Omental fat pad (tissue), 4 donors: ENCODE data around the gene SCD5. TPM values are rescaled to one million over a fixed set of nuclear protein-coding genes. Genes with fewer than 3 reads are reported as not detected.

ENCODE experiments used
- ATAC-seq: fragments of 150-250 bp; one replicate; pipeline ENCODE4 v1.9.1; 2016; ENCODE audit warnings: mild to moderate bottlenecking, moderate library complexity; ENCODE audit not compliant: low FRiP score
- DNase-seq: peaks from one replicate; pipeline ENCODE4 v3.0.0-alpha.2; 2019; ENCODE audit warnings: low spot score
- CTCF ChIP-seq, 3 donors: fragments of 450-650 bp; IDR thresholded peaks; one replicate each; pipeline ENCODE4 v1.5.1; 2016 to 2017; ENCODE audit warnings: antibody characterized with exemption in 3 of 3, mild to moderate bottlenecking in 3 of 3, moderate library complexity in 2 of 3
- total RNA-seq, 4 donors: library from RNA; depleted of rRNA; stranded (reverse); fragments of >200 nt; gene quantifications; one replicate each; pipeline ENCODE4 v1.1.0, GENCODE V29; 2016

The SCD5 gene
- total RNA-seq, 4 donors from 2014 or later, result 6.7 to 19.9 (median 13.5) TPM

- DNase-seq (no peak), ATAC-seq (no peak)
- TF ChIP-seq CTCF (IDR thresholded peaks at IDR 0.05), result no peak
These were observed 33.5 kb downstream of the SCD5 start for GRCh38 chr4:82765134-82765533.

GRCh38 chr4:82761229-82761628 lies 37.4 kb downstream of the SCD5 start:
- no peak for ATAC-seq
- no peak for DNase-seq
- TF ChIP-seq CTCF (IDR thresholded peaks at IDR 0.05), result no peak

- no peak for ATAC-seq
- no peak for DNase-seq
- TF ChIP-seq CTCF (IDR thresholded peaks at IDR 0.05), result no peak
These were observed 39.6 kb downstream of the SCD5 start for GRCh38 chr4:82758701-82759685.

- TF ChIP-seq CTCF (IDR thresholded peaks at IDR 0.05), result no peak
- ATAC-seq (no peak), DNase-seq (no peak)
These were observed 42.5 kb downstream of the SCD5 start for GRCh38 chr4:82756061-82756460.

- ATAC-seq (no peak), DNase-seq (no peak)
- TF ChIP-seq CTCF (IDR thresholded peaks at IDR 0.05), result no peak
These were observed 42.9 kb downstream of the SCD5 start for GRCh38 chr4:82755650-82756049.

GRCh38 chr4:82754513-82755165 lies 44.0 kb downstream of the SCD5 start:
- DNase-seq, result no peak
- ATAC-seq, result no peak
- no peak for TF ChIP-seq CTCF (IDR thresholded peaks at IDR 0.05)
